Body of pancreas (tissue), 4 donors: ENCODE data around the gene GOLGA3.

Experiments
- POLR2A ChIP-seq, 3 donors: fragments of 450-650 bp; IDR thresholded peaks; one replicate each; pipeline ENCODE4 v1.6.1; 2016; ENCODE audit warnings: antibody characterized with exemption in 3 of 3, mild to moderate bottlenecking in 2 of 3
- TF ChIP-seq, protein P1 (sequence below), 7 experiments: fragments of 450-650 bp in 4 of 7; fragments of 200-600 bp in 3 of 7; sonication (generic) in 3 of 7; IDR thresholded peaks; one replicate each; pipeline ENCODE4 v1.5.1; 2016 to 2019; ENCODE audit warnings: antibody characterized with exemption in 7 of 7

DNA sequence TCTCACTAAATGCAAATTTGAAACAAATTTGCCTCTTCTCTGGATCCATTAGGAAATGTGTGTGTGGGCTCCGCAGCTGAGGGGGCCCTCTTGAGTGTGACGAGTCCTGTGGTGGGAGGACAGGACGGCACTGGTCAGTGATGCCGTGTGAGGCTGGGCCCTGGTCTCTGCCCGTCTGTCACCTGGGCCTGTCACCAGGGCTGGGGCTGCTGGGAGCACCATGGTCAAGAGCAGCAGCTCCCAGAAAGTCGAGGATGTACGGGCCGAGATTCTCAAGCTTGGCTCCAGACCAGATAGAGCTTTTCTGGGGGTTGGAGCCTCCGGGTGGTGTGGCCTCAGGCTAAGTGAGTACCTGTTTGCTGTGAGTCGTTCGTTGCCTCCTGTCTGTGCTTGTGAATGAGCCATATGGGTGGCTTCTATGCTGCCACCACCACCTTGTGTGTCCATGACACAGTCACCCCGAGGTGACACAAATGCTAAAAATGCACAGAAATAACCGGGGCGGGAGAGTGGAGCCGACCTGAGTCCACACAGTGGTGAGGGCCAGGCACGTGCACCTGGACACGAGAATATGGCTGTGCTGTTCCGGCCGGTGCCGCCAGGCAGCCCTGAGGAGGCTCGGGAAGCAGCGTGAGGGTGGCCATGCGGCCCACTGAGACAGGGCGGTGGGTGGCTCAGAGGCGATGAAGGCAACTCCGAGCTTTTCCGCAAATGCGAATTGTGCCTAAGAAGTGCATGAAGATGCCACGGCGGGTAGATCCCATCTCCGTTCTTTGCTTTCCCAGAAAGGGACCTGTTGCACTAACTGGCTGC lies 109.3 kb downstream of the GOLGA3 start:
- TF ChIP-seq, protein P1, sequence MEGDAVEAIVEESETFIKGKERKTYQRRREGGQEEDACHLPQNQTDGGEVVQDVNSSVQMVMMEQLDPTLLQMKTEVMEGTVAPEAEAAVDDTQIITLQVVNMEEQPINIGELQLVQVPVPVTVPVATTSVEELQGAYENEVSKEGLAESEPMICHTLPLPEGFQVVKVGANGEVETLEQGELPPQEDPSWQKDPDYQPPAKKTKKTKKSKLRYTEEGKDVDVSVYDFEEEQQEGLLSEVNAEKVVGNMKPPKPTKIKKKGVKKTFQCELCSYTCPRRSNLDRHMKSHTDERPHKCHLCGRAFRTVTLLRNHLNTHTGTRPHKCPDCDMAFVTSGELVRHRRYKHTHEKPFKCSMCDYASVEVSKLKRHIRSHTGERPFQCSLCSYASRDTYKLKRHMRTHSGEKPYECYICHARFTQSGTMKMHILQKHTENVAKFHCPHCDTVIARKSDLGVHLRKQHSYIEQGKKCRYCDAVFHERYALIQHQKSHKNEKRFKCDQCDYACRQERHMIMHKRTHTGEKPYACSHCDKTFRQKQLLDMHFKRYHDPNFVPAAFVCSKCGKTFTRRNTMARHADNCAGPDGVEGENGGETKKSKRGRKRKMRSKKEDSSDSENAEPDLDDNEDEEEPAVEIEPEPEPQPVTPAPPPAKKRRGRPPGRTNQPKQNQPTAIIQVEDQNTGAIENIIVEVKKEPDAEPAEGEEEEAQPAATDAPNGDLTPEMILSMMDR (IDR thresholded peaks at IDR 0.05), result no peak
- TF ChIP-seq POLR2A (IDR thresholded peaks at IDR 0.05), result no peak
